ENCODE measurements around the gene SIGLEC5. TPM values are rescaled to one million over a fixed set of nuclear protein-coding genes. Genes with fewer than 3 reads are reported as not detected.

SIGLEC5 gene
- total and polyA plus RNA-seq, 2 of the 4 experiments (the other 2 are of a cell fraction), result not detected

DNA sequence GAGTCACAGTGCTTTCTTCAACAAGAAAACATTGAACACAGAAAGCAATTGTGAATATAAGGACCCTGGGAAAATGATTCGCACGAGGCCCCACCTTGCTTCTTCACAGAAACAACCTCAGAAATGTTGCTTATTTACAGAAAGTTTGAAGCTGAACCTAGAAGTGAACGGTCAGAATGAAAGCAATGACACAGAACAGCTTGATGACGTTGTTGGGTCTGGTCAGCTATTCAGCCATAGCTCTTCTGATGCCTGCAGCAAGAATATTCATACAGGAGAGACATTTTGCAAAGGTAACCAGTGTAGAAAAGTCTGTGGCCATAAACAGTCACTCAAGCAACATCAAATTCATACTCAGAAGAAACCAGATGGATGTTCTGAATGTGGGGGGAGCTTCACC lies 43.4 kb downstream of the SIGLEC5 start:
- Histone ChIP-seq H3K9me1 (ENCODE audit: insufficient read depth, low read length) (no peaks in the 10 kb centered on the region), H2AK5ac (ENCODE audit: low read depth, low read length) (no peak overlapping the region), H2BK5ac (ENCODE audit: low read depth, low read length, poor library complexity, severe bottlenecking) (no peak overlapping the region), H3K4me1 (ENCODE audit: control insufficient read depth, insufficient read depth, low read length) (no peaks in the 10 kb centered on the region), H3K9me3 (ENCODE audit: control insufficient read depth, insufficient read depth, low read length) (peaks cover 21% of the 10 kb centered on the region), H3K4me3 (ENCODE audit: insufficient read depth, low read depth, low read length) (no peak overlapping the region), H2AFZ (replicated peaks; ENCODE audit: low read length, poor library complexity) (no peak overlapping the region), H3K18ac (ENCODE audit: low read depth, low read length) (no peak overlapping the region), H2AK9ac (replicated peaks; ENCODE audit: low read depth, low read length, poor library complexity) (no peak overlapping the region), H2BK20ac (ENCODE audit: low read depth, low read length) (no peak overlapping the region), H3K27ac (ENCODE audit: insufficient read depth, low read length) (no peak overlapping the region), H2BK15ac (ENCODE audit: low read depth, low read length) (no peak overlapping the region), H4K5ac (ENCODE audit: low read depth, low read length) (no peak overlapping the region), H3K4me2 (ENCODE audit: low read depth, low read length) (no peak overlapping the region), H3K27me3 (ENCODE audit: control insufficient read depth, insufficient read depth, low read length) (no peaks in the 10 kb centered on the region), H2BK120ac (ENCODE audit: low read depth, low read length) (no peak overlapping the region), H3K36me3 (ENCODE audit: control insufficient read depth, insufficient read depth, low read length) (peaks cover 27% of the 10 kb centered on the region), H3K9ac (ENCODE audit: low read depth, low read length) (no peak overlapping the region), H3K56ac (ENCODE audit: extremely low read depth, insufficient read depth, low read length) (no peak overlapping the region), H4K8ac (ENCODE audit: low read depth in 2 of 2, low read length in 2 of 2) (no peak overlapping the region), H4K20me1 (ENCODE audit: insufficient read depth, low read length) (no peaks in the 10 kb centered on the region), H3K14ac (replicated peaks; ENCODE audit: low read depth, low read length) (no peak overlapping the region), H3K79me1 (ENCODE audit: low read depth in 1 of 2, low read length in 2 of 2) (no peaks in the 10 kb centered on the region; a peak in 2 of 4 replicates), H4K91ac (ENCODE audit: insufficient read depth, low read depth, low read length) (no peak overlapping the region), H3K23ac (ENCODE audit: low read depth, low read length) (no peak overlapping the region), H3K4ac (ENCODE audit: low read depth, low read length) (no peak overlapping the region)
- no peak for ATAC-seq (ENCODE audit: low read depth)
- no CpG with 5 or more reads among the region's 4 CpGs for WGBS, 2 experiments (ENCODE audit: extremely low coverage in 2 of 2, insufficient read length in 1 of 2)
- ChIA-PET CTCF (no interaction called here), POLR2A (ENCODE audit: unreplicated experiment) (no interaction called here)
- TF ChIP-seq, protein P1, sequence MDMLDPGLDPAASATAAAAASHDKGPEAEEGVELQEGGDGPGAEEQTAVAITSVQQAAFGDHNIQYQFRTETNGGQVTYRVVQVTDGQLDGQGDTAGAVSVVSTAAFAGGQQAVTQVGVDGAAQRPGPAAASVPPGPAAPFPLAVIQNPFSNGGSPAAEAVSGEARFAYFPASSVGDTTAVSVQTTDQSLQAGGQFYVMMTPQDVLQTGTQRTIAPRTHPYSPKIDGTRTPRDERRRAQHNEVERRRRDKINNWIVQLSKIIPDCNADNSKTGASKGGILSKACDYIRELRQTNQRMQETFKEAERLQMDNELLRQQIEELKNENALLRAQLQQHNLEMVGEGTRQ (IDR thresholded peaks at IDR 0.05; ENCODE audit: low read depth, low read length), result no peak
- TF ChIP-seq RFX5 (IDR thresholded peaks at IDR 0.05; ENCODE audit: low read depth, low read length) (no peak), CEBPB (IDR thresholded peaks at IDR 0.05; ENCODE audit: low read depth, low read length) (no peak), POLR2A (IDR thresholded peaks at IDR 0.05; ENCODE audit: low read depth, low read length) (no peak), FOS (IDR thresholded peaks at IDR 0.05; ENCODE audit: low read depth, low read length) (no peak), CHD1 (IDR thresholded peaks at IDR 0.05; ENCODE audit: low read depth, low read length) (no peak), MAZ (IDR thresholded peaks at IDR 0.05; ENCODE audit: borderline replicate concordance, low read depth, low read length) (no peak), RCOR1 (IDR thresholded peaks at IDR 0.05; ENCODE audit: insufficient replicate concordance, low read length) (no peak), MXI1 (IDR thresholded peaks at IDR 0.05; ENCODE audit: borderline replicate concordance, low read depth, low read length) (no peak)
- intact Hi-C loops (cut with micrococcal nuclease), result no loop called here
- dilution Hi-C loops (cut with HindIII; ENCODE audit: low sequenced_read_pairs, unreplicated experiment), result no loop called here
- no peak for DNase-seq
- TSS peak; percentile 19 for BruUV-seq (replicated peaks)
- in situ Hi-C loops (cut with MboI; ENCODE audit: low sequenced_read_pairs), result no loop called here
